IPS-NIHi11 (cell line): ENCODE data around the gene TTYH3.
"Not testable (repeated sequence)": the region's sequence is repeated elsewhere in the genome, so short reads cannot be mapped to it uniquely, and the experiment has no call there.

Source experiments
- DNase-seq: peaks from one replicate; pipeline ENCODE4 v3.0.0; 2012; ENCODE audit warnings: mixed read lengths, low spot score

Gene TTYH3

DNA sequence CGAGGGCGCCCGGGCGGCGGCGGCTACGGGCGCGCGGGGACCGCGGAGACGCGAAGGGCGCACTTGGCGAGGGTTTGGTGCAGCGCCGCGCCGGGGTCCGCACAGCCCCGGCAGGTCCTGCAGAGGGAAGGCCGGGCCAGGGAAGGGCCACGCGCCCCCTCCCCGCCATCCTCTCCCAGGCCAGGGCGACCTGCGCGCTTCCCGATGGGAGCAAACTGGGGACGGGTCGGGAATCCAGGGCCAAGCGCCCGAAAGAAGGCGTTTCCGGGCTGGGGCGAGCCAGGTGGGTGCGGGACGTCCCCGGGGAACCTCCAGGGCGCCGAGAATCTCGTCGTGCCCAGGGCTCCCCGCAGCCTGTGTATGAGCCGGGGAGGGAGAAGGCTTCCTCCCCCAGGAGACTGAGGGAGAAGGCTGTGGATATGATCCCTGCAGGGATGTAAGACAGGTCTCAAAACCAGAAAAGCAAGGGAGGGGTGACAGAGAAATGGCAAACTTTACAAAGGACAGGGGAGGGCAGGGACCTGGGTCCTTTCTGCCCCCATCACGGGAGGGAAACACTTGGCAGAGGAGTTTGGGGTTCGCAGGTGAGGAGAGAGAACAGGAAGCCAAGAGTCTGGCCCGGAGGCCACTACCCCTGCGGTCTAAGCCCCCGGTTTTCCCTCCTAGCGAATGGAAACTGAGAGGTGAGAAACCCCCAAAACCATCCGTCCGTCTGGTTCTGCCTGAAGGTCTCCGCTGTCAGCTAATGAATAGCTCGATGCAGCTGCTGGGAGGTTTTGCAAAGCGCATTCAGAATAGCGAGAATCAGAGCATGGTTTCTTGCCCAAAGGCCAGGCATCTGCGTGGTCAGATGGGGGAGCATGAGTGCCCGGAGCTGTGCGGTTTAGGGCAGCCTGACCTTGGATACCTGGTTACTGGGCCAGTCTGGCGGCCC is 56.9 kb downstream of the TTYH3 start:
- no peak for DNase-seq

DNA sequence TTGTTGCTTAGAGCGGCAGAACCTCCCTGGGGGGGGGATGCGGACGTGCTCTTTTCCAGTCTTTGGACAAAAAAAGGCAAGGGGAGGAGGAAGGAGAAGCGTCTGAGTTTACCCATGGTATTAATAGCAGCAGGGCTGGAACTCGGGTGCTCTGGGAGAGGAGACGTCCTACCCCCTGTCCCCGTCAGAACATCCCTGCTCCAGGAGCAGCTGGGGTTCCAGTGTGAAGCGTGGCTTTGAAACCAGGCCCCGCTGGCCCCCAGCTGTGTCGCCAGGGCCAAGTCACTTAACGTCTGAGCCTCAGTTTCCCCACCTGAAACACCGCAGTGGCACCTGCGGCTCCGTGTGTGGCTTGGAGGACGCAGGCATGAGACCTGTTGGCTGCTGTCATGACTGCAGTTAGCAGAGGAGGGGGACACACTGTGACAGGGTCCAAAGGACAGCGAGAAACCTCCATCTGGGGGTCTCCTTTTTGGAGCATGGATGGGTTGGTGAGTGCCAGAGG is 57.6 kb downstream of the TTYH3 start:
- no peak for DNase-seq

DNA sequence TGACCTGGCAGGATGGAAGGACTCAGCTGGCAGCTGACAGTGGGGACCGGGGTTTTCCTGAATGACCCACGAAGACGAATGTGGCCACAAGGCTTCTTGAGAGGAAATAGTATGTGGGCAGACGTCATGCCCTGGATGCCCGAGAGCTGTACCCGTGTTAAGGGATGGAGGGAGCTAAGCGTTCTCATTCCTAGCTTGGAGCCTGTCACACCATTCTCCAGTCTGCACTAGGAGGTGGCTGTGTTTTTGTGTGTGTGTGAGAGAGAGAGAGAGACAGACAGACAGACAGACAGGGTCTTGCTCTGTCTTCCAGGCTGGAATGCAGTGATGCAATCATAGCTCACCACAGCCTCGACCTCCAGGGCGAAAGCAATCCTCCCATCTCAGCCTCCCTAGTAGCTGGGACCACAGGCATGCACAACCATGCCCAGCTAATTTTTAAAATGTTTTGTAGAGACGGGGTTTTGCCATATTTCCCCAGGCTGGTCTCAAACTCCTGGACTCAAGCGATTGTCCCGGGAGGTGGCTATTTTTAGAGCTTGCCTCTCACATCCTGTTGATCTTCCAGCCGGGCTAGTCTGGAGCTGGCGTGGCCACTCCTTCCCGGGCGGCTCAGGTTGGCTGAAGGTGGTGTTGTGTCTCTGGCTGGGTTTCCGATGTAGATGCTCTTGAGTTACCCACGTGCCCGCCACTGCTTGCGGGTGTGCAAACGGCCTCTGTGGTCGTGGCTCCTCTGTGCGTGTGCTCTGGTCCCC is 58.3 kb downstream of the TTYH3 start:
- DNase-seq, result no peak

DNA sequence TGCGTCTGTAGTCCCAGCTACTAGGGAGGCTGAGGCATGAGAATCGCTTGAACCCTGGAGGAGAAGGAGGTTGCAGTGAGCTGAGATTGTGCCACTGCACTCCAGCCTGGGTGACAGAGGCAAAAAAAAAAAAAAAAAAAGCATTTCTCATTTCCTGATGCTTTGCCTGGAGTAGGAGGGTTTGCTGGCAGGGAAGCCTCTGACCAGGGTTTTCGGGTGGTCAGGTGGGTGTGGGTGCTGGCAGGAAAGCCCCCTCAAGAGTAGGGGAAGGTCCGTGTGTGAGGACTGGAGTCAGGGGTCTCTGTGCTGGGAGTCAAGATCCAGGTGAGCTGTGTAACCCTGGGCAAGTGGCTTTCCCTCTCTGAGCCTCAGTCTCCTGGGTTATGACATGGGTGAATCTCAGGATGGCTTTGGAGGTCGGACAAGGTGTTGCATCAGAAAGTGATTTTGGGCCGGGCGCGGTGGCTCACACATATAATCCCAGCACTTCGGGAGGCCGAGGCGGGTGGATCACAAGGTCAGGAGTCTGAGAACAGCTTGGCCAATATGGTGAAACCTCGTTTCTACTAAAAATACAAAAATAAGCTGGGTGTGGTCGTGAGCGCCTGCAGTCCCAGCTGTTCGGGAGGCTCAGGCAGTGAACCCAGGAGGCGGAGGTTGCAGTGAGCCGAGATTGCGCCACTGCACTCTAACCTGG is 59.4 kb downstream of the TTYH3 start:
- DNase-seq, result no peak

DNA sequence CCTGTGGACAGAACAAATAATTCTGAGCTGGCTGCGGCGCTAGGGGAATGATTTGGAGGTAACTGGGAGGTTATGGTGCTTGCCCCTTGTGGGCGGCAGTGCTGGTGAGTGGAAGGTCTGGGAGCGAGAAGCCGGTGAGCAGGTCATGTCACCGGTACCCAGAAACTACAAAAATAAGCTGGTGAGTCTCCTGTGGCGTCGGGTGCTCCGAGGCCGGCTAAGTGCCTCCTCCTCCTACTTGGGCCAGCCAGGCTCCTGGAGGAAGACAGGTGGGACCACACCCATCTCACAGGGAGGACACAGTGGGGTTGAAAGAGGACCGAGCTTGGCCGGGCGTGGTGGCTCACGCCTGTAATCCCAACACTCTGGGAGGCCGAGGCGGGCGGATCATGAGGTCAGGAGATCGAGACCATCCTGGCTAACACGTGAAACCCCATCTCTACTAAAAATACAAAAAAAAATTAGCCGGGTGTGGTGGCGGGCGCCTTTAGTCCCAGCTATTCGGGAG is 60.2 kb downstream of the TTYH3 start:
- not testable (repeated sequence) for DNase-seq

DNA sequence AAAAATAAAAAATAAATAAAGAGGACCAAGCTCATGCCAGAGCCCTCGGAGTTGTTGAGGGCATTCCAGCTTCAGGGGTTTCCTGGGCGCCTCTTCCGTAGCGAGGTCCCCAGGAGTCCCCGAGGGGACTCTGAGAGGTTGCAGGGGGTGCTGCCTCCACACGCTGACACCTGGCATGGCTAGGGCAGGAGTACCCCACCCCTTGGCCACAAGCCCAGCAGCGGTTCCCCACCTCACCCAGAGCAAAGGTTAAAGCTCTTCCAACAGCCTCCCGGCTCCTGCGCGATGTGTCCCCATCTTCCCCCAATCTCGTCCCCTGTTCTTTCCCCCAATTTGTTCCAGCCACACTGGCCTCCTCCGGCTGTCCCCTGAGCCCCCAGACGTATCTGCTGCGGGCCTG is 60.8 kb downstream of the TTYH3 start:
- DNase-seq, result no peak

DNA sequence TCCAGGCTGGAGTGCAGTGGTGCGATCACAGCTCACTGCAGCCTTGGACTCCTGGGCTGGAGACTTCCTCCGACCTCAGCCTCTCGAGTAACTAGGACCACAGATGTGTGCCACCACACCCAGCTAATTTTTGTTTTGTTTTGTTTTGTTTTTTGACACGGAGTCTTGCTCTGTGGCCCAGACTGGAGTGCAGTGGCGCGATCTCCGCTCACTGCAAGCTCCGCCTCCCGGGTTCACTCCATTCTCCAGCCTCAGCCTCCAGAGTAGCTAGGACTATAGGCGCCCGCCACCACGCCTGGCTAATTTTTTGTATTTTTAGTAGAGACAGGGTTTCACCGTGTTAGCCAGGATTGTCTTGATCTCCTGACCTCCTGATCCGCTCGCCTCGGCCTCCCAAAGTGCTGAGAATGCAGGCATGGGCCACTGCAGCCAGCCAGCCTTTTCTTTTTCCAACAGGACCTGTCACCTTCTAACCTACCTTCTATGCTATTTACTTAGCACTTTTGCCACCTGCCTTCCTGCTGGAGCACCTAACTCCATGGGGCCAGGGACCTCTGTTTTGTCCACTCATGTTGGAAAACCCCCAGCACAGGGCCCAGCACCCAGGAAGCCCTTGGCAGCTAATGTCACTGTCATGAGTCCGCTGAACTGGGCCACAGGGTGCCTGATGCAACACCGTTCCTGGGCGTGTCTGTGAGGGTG is 61.8 kb downstream of the TTYH3 start:
- not testable (repeated sequence) for DNase-seq

DNA sequence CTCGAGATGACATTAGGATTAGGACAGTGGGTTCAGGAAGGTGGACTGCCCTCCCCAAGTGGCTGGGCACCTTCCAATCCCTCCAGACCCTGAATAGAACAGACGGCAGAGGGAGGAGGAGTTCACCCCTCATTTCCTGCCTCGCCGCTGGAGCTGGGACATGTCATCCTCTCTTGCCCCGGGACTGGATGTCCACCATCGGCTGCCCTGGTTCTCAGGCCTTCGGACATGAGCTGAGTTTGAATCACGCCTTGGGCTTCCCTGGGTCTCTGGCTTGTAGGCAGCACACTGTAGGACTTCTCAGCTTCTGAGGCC is 62.3 kb downstream of the TTYH3 start:
- not testable (repeated sequence) for DNase-seq

DNA sequence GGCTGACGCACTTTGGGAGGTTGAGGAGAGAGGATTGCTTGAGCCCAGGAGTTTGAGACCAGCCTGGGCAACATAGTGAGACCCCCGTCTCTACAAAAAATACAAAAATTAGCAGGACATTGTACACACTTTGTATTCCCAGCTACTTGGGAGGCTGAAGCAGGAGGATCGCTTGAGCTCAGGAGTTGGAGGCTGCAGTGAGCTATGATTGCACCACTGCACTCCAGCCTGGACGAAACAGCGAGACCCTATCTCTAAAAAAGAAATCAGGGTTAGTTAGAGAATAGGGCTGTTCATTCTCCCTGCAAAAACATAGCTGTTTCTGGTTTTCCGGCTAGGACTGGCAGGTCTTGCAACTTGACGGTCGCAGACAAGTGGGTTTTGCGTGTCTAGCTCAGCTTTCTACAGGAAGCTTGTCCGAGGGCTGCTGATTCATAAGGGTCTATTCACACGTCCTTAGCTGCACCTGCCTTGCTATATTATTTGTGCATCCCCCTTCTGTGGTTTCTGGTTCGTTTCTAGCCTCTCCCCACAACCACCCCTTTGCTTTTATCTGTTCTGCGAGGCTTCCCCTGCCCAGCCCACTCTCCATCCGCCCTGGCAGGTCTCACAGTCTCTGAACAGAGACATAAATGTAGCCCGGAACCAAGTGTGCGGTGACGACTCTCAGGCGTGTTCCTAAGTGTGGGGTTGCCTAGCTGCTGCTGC is 66.9 kb downstream of the TTYH3 start:
- DNase-seq, result no peak

DNA sequence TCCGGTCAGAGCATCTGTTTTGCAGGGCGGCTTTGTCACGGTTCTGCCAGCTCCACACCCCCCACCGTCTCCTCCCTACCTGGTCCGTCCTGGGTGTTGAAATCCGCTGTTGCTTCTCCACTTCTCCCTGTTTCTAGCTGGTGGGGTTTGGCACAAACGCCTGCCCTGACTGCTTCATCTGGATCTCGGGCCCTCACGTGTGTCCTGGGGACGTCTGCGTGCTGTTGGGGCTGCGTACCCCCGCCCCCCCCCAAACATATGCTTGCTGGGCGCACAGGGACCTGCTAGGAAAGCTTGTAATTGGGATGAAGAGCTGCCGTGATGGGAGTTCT is 67.5 kb downstream of the TTYH3 start:
- no peak for DNase-seq

DNA sequence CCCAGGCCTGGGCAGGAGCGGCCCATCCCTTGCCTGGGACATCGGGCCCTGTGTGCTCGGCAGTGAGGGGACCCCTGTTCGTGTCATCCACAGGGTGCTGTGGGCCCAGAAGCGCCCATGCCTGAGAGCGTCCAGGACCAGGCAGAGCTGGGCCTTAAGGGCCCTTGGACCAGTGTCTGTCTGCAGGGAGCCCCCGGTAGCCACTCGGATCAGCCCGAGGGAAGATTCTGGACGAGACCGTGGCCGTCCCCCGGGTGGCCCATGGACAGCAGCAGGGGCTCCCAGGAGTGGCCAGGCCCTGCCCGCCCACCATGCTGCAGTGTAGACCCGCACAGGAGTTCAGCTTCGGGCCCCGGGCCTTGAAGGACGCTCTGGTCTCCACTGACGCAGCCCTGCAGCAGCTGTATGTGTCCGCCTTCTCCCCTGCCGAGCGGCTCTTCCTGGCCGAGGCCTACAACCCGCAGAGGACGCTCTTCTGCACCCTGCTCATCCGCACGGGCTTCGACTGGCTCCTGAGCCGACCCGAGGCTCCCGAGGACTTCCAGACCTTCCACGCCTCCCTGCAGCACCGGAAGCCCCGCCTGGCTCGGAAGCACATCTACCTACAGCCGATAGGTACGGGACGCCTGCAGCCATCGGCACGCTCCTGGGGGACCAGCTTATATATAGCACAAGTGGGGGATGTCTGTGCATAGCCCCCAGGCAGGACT is 68.5 kb downstream of the TTYH3 start:
- DNase-seq, result no peak

DNA sequence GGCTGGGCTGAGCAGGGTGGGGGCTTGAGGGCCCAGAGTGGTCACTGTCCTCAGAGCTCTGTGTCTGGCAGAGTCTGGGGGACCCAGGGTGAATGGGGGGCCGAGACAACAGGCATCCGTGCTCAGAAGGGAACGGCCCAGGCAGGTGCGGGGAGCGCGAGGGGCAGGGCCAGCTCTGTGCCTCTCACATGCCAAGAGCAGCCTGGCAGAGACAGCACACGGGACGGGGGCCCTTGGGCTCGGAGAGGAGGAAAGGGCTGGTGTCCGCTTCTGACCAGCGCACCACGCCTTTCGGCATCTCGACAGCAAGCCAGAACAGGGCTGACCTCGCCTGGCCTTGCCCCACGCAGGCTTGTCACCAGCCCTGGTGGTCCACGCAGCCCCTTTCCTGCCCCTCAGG is 69.6 kb downstream of the TTYH3 start:
- DNase-seq, result no peak

DNA sequence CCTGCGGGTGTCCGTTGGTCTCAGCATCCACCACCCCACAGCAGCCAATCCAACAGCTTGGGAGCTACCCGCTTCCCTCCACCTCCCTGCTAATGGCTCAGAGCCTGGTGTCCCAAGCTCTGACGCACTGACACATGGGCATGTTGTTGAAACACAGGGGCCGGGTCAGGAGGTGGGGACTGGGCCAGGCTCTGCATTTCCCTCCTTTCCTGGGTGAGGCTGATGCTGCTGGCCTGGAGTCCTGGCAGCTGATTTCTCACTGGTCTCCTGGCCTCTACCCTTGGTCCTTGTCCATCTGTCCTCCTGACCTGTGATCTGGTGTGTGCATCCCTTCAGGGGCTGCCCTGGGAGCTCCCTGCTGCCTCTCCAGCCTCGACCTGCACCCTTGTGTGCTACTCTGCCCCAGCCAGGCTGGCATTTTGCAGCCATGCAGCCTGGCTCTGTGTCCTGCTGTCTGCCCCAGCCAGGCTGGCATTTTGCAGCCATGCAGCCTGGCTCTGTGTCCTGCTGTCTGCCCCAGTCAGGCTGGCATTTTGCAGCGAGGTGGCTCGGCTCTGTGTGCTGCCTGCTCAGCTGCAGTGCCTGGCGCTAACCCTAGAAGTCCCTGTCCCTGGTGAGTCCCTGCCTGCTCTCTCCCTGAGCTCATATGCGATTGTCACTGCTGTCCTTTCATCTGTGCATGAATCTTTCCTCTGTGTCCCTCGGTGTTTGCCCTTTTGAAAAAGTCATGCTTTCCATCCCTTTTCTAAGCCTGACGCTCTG is 70.2 kb downstream of the TTYH3 start:
- no peak for DNase-seq

DNA sequence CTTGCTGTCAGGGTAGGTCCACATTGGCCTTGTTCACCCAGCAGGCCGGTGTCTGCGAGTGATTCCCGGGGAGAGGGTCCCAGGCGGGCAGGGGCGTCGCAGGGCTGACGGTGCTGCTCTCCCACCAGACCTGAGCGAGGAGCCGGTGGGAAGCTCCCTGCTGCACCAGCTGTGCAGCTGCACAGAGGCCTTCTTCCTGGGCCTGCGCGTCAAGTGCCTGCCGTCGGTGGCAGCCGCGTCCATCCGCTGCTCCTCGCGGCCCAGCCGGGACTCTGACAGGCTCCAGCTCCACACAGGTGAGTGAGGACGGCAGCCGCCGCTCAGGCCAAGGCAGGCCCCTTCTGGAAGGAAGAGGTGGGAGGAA is 70.8 kb downstream of the TTYH3 start:
- no peak for DNase-seq

DNA sequence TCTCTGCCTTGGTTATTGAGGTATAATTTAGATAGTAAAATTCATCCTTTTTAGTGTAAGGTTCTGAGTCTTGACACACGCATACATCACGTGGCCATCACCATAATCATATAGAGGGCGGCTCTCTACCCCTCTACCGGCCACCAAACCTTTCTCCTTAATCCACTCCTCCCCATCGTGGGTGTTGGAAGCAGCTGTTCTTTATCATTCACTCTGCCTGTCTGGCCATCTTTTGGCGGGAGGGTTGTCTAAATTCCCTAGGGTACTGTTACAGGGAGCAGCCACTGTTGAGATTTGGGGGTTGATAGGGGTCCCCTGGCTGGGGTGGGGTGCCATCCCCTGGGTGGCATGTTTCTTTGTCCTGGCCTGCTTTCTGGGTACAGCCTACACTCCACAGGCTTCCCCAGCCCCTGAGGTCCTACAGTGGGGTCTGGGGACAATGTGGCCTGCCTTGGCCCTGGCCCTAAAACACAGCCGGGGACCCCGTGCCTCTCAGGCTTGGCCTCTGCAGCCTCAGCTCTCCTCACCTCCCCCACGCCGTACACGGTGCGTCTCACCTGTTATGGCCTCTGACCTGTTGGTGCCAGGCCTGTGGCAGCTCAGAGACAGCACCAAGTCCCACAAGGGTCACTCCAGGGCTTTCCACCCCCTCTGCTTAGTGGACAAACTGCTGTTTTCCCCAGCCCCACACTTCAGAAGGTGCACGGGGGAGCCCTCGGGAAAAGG is 73.7 kb downstream of the TTYH3 start:
- no peak for DNase-seq

DNA sequence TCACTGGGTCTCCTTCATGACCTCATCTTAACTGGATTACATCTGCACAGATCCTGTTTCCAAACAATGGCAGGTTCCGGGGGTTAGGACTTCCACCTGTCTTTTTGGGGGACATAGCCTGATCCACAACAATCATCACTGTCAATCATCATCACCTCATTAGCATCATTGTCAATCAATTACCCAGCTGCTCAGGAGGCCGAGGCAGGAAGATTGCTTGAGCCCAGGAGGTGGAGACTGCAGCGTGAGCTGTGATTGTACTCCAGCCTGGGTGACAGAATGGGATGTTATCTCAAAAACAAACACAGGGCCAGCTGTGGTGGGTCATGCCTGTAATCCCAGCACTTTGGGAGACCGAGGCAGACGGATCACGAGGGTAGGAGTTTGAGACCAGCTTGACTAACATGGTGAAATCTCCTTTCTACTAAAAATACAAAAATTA is 74.9 kb downstream of the TTYH3 start:
- DNase-seq, result no peak

DNA sequence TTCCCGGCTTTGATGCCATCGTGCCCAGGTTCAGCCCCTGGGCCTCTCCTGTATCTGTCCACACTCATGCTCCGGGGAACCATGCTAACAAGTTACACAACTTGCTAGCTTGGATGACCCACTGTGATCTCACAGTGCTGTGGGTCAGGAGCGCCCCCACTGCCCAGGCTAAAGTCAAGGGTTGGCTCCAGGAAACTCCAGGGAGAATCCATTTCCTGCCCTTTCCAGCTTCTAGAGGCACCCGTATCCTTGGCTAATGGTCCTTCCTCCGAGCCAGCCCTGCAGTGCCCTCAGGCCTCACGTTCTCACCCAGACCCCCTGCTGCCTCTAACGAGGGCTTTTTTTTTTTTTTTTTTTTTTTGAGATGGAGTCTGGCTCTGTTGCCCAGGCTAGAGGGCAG is 75.7 kb downstream of the TTYH3 start:
- DNase-seq, result no peak

DNA sequence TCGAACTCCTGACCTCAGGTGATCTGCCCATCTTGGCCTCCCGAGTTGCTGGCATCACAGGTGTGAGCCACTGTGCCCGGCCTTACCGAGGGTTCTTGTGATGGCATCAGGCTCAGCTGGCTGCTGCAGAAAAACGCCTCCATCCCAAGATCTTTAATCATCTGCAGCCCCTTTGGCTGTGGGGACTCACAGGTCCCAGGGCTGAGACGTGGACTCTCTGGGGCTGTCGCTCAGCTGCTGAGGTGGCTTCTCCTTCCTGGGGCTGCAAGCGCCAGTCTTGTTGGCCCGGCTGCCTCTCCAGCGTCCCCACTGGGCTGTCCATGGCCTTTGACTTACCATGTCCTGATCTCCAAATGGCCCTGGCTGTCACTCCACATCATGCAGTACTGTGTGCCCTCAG is 76.3 kb downstream of the TTYH3 start:
- DNase-seq, result no peak
